Measurements from ENCODE around the gene MED14.

- TF ChIP-seq POLR2A (IDR thresholded peaks at IDR 0.05) (no peak), CTCF (IDR thresholded peaks at IDR 0.05) (no peak)
Measured at GRCh38 chrX:40646489-40647306, 88.6 kb downstream of the MED14 start.

Data from esophagus squamous epithelium (tissue), 4 donors.